GM10266 (cell line): ENCODE results near the gene KLRF1.

ENCODE experiments used
- DNase-seq: peaks from one replicate; pipeline ENCODE4 v3.0.0; 2012; ENCODE audit errors: extremely low spot score
- CTCF ChIP-seq: IDR thresholded peaks from 2 replicates; pipeline ENCODE4 v1.5.1; 2012; ENCODE audit warnings: mild to moderate bottlenecking, low read depth; ENCODE audit not compliant: control insufficient read depth, insufficient read depth; ENCODE audit errors: missing control alignments

KLRF1 gene

GRCh38 chr12:9831720-9832119 is 4.4 kb downstream of the KLRF1 start:
- TF ChIP-seq CTCF, result no peak
- no peak for DNase-seq

GRCh38 chr12:9843407-9843806 is 16.1 kb downstream of the KLRF1 start:
- TF ChIP-seq CTCF, result no peak
- no peak for DNase-seq

GRCh38 chr12:9848899-9849298 is 21.6 kb downstream of the KLRF1 start:
- TF ChIP-seq CTCF, result no peak
- DNase-seq, result no peak

- no peak for TF ChIP-seq CTCF
- no peak for DNase-seq
Measured at GRCh38 chr12:9851050-9851449, 23.8 kb downstream of the KLRF1 start.

- no peak for DNase-seq
- no peak for TF ChIP-seq CTCF
Measured at GRCh38 chr12:9851927-9852326, 24.6 kb downstream of the KLRF1 start.

GRCh38 chr12:9856151-9856550 is 28.9 kb downstream of the KLRF1 start:
- no peak for TF ChIP-seq CTCF
- DNase-seq, result no peak

GRCh38 chr12:9856894-9857293 is 29.6 kb downstream of the KLRF1 start:
- DNase-seq, result no peak
- TF ChIP-seq CTCF, result no peak
